Peyer's patch (tissue), 4 donors: ENCODE data around the gene PPP2R5C.

Experiments
- CTCF ChIP-seq, 6 experiments: fragments of 450-650 bp in 4 of 6; fragments of 200-600 bp in 2 of 6; sonication (generic) in 1 of 6; IDR thresholded peaks; one replicate each; pipeline ENCODE4 v1.5.1; 2017 to 2019; ENCODE audit warnings: antibody characterized with exemption in 6 of 6, mild to moderate bottlenecking in 3 of 6, moderate library complexity in 1 of 6
- POLR2A ChIP-seq, 2 donors: fragments of 450-650 bp; IDR thresholded peaks; one replicate each; pipeline ENCODE4 v1.5.1; 2017; ENCODE audit warnings: antibody characterized with exemption in 2 of 2, mild to moderate bottlenecking in 2 of 2, moderate library complexity in 2 of 2

GRCh38 chr14:101909371-101910096 lies 148.0 kb downstream of the PPP2R5C start:
- TF ChIP-seq CTCF (IDR thresholded peaks at IDR 0.05) (no peak), POLR2A (IDR thresholded peaks at IDR 0.05) (no peak)
